B cell (primary cell): ENCODE data around the gene TFRC.
"Not testable (repeated sequence)": the region's sequence is repeated elsewhere in the genome, so short reads cannot be mapped to it uniquely, and the experiment has no call there.

Experiments
- EZH2 ChIP-seq: IDR thresholded peaks from 2 replicates; pipeline ENCODE4 v1.6.1; 2012; ENCODE audit warnings: borderline replicate concordance, low read depth, mild to moderate bottlenecking, moderate library complexity, low read length; ENCODE audit not compliant: insufficient read depth, poor library complexity, severe bottlenecking
- TF ChIP-seq, protein P1 (sequence below): fragments of 200-600 bp; IDR thresholded peaks from one replicate; pipeline ENCODE4 v1.8.0; 2022; ENCODE audit warnings: antibody characterized with exemption, mild to moderate bottlenecking

DNA sequence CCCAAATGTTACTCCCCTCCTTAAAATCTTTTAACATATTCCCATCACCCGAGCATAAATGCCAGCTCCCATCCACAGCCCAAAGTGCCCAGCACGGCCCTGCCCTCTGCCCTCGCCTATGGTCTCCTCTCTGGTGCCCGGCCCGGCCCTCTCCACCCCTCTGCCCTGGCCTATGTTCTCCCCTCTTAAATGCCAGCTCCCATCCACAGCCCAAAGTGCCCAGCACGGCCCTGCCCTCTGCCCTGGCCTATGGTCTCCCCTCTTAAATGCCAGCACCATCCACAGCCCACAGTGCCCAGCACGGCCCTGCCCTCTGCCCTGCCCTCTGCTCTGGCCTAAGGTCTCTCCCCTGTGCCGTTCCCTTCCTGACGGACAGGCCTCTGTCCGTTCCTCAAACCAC, 76.6 kb downstream of the TFRC start:
- TF ChIP-seq, protein P1, sequence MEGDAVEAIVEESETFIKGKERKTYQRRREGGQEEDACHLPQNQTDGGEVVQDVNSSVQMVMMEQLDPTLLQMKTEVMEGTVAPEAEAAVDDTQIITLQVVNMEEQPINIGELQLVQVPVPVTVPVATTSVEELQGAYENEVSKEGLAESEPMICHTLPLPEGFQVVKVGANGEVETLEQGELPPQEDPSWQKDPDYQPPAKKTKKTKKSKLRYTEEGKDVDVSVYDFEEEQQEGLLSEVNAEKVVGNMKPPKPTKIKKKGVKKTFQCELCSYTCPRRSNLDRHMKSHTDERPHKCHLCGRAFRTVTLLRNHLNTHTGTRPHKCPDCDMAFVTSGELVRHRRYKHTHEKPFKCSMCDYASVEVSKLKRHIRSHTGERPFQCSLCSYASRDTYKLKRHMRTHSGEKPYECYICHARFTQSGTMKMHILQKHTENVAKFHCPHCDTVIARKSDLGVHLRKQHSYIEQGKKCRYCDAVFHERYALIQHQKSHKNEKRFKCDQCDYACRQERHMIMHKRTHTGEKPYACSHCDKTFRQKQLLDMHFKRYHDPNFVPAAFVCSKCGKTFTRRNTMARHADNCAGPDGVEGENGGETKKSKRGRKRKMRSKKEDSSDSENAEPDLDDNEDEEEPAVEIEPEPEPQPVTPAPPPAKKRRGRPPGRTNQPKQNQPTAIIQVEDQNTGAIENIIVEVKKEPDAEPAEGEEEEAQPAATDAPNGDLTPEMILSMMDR = not testable (repeated sequence)
- not testable (repeated sequence) for TF ChIP-seq EZH2
